Activated CD4-positive, alpha-beta memory T cell treated with anti-CD3 and anti-CD28 coated beads for 36 hours (primary cell): ENCODE measurements around the gene DNAJB2. TPM values are rescaled to one million over a fixed set of nuclear protein-coding genes. Genes with fewer than 3 reads are reported as not detected.
"Not testable (repeated sequence)": the region's sequence is repeated elsewhere in the genome, so short reads cannot be mapped to it uniquely, and the experiment has no call there.

ENCODE experiments used
- CTCF ChIA-PET: fragments of 350-600 bp; sonication (Branson Sonifier 250); formaldehyde crosslinking; loops from one replicate; lab custom pipeline; 2021; ENCODE audit warnings: antibody characterized with exemption, inconsistent platforms; lab: Charles Lee
- POLR2A ChIA-PET: fragments of 350-600 bp; sonication (Branson Sonifier 250); formaldehyde crosslinking; loops from one replicate; lab custom pipeline; 2021; ENCODE audit warnings: antibody characterized with exemption; lab: Charles Lee
- DNase-seq: peaks from one replicate; pipeline ENCODE4 v3.0.0-alpha.2; 2020
- H3K27ac Mint-ChIP-seq: one replicate; pipeline ENCODE4 v1.8.0; 2021; ENCODE audit warnings: mixed read lengths
- H3K27me3 Mint-ChIP-seq: one replicate; pipeline ENCODE4 v1.8.0; 2021; ENCODE audit warnings: mixed read lengths
- H3K36me3 Mint-ChIP-seq: one replicate; pipeline ENCODE4 v1.8.0; 2021; ENCODE audit warnings: mixed read lengths
- H3K4me1 Mint-ChIP-seq: one replicate; pipeline ENCODE4 v1.8.0; 2021; ENCODE audit warnings: low read depth, mixed read lengths
- H3K4me3 Mint-ChIP-seq: one replicate; pipeline ENCODE4 v1.8.0; 2021; ENCODE audit warnings: mild to moderate bottlenecking, mixed read lengths
- H3K9me3 Mint-ChIP-seq: one replicate; pipeline ENCODE4 v1.8.0; 2021; ENCODE audit warnings: mixed read lengths
- intact Hi-C: fragments of 100-400 bp; cut with micrococcal nuclease; formaldehyde crosslinking; loops from one replicate; pipeline ENCODE4 v1.15.1; 2023
- total RNA-seq, 2 experiments: library from RNA; stranded (reverse); gene quantifications; one replicate each; pipeline ENCODE4 v1.2.3, GENCODE V29; 2021

Gene DNAJB2
- total RNA-seq, 2 experiments from 2014 or later: 37.3 to 39.1 TPM

DNA sequence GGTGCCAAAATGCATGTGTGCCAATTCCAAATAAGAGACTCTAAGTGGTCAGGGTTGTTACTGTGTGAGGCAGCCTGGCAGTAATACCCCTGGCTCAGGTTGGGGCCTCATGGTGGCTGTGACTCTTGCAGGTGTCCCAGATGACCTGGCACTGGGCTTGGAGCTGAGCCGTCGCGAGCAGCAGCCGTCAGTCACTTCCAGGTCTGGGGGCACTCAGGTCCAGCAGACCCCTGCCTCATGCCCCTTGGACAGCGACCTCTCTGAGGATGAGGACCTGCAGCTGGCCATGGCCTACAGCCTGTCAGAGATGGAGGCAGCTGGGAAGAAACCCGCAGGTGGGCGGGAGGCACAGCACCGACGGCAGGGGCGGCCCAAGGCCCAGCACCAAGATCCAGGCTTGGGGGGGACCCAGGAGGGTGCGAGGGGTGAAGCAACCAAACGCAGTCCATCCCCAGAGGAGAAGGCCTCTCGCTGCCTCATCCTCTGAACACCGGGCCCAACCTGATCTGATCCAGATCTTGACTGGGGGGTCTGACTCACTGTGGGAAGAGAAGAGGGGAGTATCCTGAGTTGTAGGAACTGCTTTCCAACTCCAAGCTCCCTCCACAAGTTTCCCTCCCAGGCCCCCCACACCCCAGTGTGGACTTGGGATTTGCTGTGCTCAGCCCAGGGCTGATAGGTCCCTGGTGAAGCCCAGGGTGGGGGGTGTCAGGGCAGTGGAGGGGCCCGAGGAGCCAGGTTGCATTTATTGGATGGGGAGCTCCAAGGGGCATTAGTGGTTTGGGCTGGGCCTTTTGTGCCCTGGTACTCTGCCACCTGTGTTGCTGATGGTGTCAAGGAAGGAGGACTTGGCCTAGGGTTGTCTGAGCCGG is 5.6 kb downstream of the DNAJB2 start:
- no peak for DNase-seq
- H3K27ac Mint-ChIP-seq: no peak overlapping the region
- H3K36me3 Mint-ChIP-seq: peaks cover 27% of the 10 kb centered on the region
- H3K4me3 Mint-ChIP-seq: no peak overlapping the region
- POLR2A ChIA-PET: interaction anchor here (4.0 kb wide), 1 partner anchor 10 kb away, joined by 13 read pairs; no protein-coding TSS in a partner anchor
- no peaks in the 10 kb centered on the region for H3K9me3 Mint-ChIP-seq
- no peaks in the 10 kb centered on the region for H3K27me3 Mint-ChIP-seq
- intact Hi-C loops: no loop called here
- CTCF ChIA-PET: interaction anchor here (1.2 to 14.1 kb wide), 2 partner anchors 9 to 14 kb away, joined by 3 to 252 read pairs; no protein-coding TSS in a partner anchor
- H3K4me1 Mint-ChIP-seq: peaks cover 23% of the 10 kb centered on the region

DNA sequence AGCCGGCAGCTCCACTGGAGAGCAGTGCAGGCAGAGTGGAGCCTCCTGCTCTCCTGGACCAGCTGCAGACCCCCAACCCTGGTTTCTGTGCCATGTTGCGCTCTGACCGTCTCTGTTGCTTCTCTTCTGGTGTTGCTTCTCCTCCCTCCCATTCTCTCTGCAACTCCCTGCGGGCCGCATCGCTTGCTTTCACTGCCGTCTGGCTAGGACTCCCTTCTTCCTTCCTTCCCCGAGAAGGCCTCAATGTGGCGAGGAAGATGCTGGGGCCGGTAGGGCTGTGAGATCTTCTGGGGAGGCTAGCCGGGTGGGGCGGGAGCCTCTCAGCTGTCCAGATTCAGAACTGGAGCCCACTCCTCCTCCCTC is 6.2 kb downstream of the DNAJB2 start:
- H3K4me3 Mint-ChIP-seq: no peak overlapping the region
- intact Hi-C loops: no loop called here
- ChIA-PET POLR2A (interaction anchor here (4.0 kb wide), 1 partner anchor 9 kb away, joined by 13 read pairs; no protein-coding TSS in a partner anchor), CTCF (interaction anchor here (14.1 kb wide), 1 partner anchor 8 kb away, joined by 252 read pairs; no protein-coding TSS in a partner anchor)
- H3K9me3 Mint-ChIP-seq: no peaks in the 10 kb centered on the region
- H3K4me1 Mint-ChIP-seq: peaks cover 17% of the 10 kb centered on the region
- no peak overlapping the region for H3K27ac Mint-ChIP-seq
- H3K27me3 Mint-ChIP-seq: no peaks in the 10 kb centered on the region
- H3K36me3 Mint-ChIP-seq: peaks cover 27% of the 10 kb centered on the region
- no peak for DNase-seq

- Mint-ChIP-seq H3K9me3 (no peaks in the 10 kb centered on the region), H3K27ac (no peak overlapping the region), H3K4me1 (peaks cover 11% of the 10 kb centered on the region), H3K27me3 (no peaks in the 10 kb centered on the region), H3K4me3 (no peak overlapping the region), H3K36me3 (peaks cover 25% of the 10 kb centered on the region)
- no peak for DNase-seq
- intact Hi-C loops: no loop called here
- ChIA-PET POLR2A (interaction anchor here (4.0 kb wide), 1 partner anchor 8 kb away, joined by 13 read pairs; no protein-coding TSS in a partner anchor), CTCF (interaction anchor here (14.1 kb wide), 1 partner anchor 7 kb away, joined by 252 read pairs; no protein-coding TSS in a partner anchor)
Measured at GRCh38 chr2:219285894-219286425, 6.8 kb downstream of the DNAJB2 start.

DNA sequence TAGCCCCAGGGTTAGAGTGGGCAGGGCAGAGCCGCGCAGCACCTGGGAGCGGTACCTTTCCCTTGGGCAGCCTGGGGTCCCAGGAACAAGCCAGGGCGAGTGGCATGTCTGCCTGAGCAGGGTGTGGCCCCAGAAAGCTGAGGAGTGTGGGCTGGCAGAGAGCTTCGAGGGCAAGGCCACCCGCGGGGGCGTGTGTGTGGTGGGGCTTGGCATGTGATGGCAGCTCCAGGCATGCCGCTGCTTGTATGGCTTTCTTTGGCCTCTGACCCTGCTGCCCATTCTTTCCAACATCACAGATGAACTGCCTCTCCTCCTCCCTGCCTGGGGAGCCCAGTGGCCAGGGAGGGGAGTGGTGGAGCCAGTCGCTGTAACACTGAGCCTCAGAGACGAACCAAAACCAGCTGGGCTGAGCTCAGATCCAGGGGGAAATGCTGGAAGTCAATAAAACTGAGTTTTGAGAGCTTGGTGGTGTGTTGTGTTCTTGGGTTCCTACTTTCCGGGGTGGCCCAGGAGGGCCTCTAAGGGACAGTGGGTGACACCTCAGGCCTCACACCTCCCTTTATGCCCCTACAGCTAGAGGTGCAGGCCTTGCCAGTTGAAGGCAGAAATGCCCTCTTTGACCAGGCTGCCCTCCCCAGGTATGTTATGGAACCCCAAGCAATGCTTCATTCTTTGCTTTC is 7.4 kb downstream of the DNAJB2 start:
- POLR2A ChIA-PET: interaction anchor here (4.0 kb wide), 1 partner anchor 8 kb away, joined by 13 read pairs; no protein-coding TSS in a partner anchor

GRCh38 chr2:219287116-219287440 is 7.9 kb downstream of the DNAJB2 start:
- H3K27ac Mint-ChIP-seq, H3K4me3 Mint-ChIP-seq, H3K4me1 Mint-ChIP-seq, POLR2A ChIA-PET, intact Hi-C loops, DNase-seq, H3K27me3 Mint-ChIP-seq, H3K9me3 Mint-ChIP-seq: not testable (repeated sequence)
- H3K36me3 Mint-ChIP-seq: peaks cover 18% of the 10 kb centered on the region
- CTCF ChIA-PET: interaction anchor here (0.7 to 14.1 kb wide), 3 partner anchors 6 to 295 kb away, joined by 3 to 252 read pairs (median 4); no protein-coding TSS in a partner anchor

More for the DNA sequence above, 7.4 kb downstream of the DNAJB2 start:
- peaks cover 4% of the 10 kb centered on the region for H3K4me1 Mint-ChIP-seq
- H3K9me3 Mint-ChIP-seq: no peaks in the 10 kb centered on the region
- no peak overlapping the region for H3K4me3 Mint-ChIP-seq
- DNase-seq: no peak
- H3K36me3 Mint-ChIP-seq: peaks cover 19% of the 10 kb centered on the region
- H3K27me3 Mint-ChIP-seq: no peaks in the 10 kb centered on the region
- intact Hi-C loops: no loop called here
- H3K27ac Mint-ChIP-seq: no peak overlapping the region
- CTCF ChIA-PET: interaction anchor here (0.7 to 14.1 kb wide), 3 partner anchors 7 to 295 kb away, joined by 3 to 252 read pairs (median 4); no protein-coding TSS in a partner anchor

GRCh38 chr2:219287580-219288265 is 8.6 kb downstream of the DNAJB2 start:
- H3K27ac Mint-ChIP-seq: peak overlapping the region; percentile 3
- peaks cover 14% of the 10 kb centered on the region for H3K36me3 Mint-ChIP-seq
- CTCF ChIA-PET: interaction anchor here (1.0 kb wide), 1 partner anchor 215 kb away, joined by 4 read pairs; no protein-coding TSS in a partner anchor
- H3K4me3 Mint-ChIP-seq: no peak overlapping the region
- H3K4me1 Mint-ChIP-seq: peaks cover 4% of the 10 kb centered on the region
- DNase-seq: no peak
- POLR2A ChIA-PET: no interaction called here
- no peaks in the 10 kb centered on the region for H3K27me3 Mint-ChIP-seq
- no peaks in the 10 kb centered on the region for H3K9me3 Mint-ChIP-seq
- intact Hi-C loops: no loop called here

DNA sequence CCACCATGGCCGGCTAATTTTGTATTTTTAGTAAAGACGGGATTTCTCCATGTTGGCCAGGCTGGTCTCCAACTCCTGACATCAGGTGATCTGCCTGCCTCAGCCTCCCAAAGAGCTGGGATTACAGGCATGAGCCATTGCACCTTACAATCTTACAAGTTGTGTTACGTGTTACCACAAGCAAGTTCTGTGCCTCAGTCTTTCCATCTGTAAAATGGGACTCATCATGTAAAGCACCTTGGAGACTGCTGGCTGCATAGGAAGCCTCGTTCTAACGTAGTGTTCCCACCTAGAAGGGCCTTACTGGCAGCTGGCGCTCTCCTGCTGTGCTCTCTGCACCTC is 10.0 kb downstream of the DNAJB2 start:
- intact Hi-C loops: no loop called here
- H3K27me3 Mint-ChIP-seq: no peaks in the 10 kb centered on the region
- ChIA-PET CTCF (interaction anchor here (0.6 kb wide), 1 partner anchor 59 kb away, joined by 3 read pairs; the partner anchor contains the start of gene ANKZF1), POLR2A (no interaction called here)
- no peak overlapping the region for H3K4me3 Mint-ChIP-seq
- no peak overlapping the region for H3K27ac Mint-ChIP-seq
- peaks cover under 1% of the 10 kb centered on the region for H3K4me1 Mint-ChIP-seq
- H3K9me3 Mint-ChIP-seq: no peaks in the 10 kb centered on the region
- peaks cover 3% of the 10 kb centered on the region for H3K36me3 Mint-ChIP-seq
- no peak for DNase-seq

- Mint-ChIP-seq H3K4me3 (no peak overlapping the region), H3K27me3 (no peaks in the 10 kb centered on the region), H3K27ac (no peak overlapping the region), H3K36me3 (peaks cover 3% of the 10 kb centered on the region), H3K9me3 (no peaks in the 10 kb centered on the region), H3K4me1 (peaks cover 3% of the 10 kb centered on the region)
- ChIA-PET CTCF (interaction anchor here (0.6 to 7.0 kb wide), 4 partner anchors 10 to 60 kb away, joined by 3 to 252 read pairs (median 46); partner anchors contain the start of genes ANKZF1, ATG9A, DNAJB2 and TUBA4A), POLR2A (interaction anchor here (0.6 kb wide), 1 partner anchor 113 kb away, joined by 3 read pairs; the partner anchor contains the start of gene CNPPD1)
- intact Hi-C loops: no loop called here
- no peak for DNase-seq
Measured at GRCh38 chr2:219289537-219290361, 10.6 kb downstream of the DNAJB2 start.

DNA sequence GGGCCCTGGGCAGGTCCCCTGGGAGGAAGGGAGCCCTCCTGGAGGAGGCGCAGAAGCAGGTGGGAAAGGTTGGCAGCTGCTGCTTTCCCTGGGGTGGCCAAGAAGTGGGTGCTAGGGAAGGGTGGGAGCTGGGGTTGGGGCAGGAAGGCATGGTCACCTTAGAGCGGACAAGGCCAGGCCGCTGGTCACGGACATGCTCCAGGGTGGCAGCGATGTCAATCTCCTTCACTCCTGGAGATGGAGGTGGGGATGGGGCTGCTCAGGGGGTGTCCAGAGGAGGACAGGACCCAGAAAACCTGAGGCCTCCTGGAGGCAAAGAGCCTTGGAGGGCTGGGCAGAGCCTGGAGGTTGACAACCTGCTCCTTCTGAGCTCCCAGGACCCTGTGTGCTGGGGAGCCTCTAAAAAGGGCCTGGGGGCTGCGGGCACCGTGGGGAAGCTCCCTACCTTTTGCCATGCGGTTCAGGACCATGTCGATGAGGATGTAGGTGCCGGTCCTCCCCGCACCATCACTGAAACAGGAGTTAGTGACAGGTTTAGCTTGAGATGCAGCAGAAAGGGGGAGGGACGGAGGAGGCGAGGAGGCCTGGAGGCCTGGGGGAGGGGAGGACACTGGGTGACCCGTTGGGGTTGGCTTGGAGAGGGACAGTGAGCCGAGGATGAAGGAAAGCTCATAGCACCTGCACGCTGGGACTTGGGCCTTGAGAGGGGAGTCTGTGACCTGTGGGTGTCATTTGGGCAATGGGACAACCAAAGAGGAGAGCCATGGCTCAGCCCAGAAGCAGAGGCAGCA is 11.4 kb downstream of the DNAJB2 start:
- POLR2A ChIA-PET: interaction anchor here (0.6 kb wide), 1 partner anchor 114 kb away, joined by 3 read pairs; the partner anchor contains the start of gene CNPPD1
- Mint-ChIP-seq H3K27ac (no peak overlapping the region), H3K9me3 (no peaks in the 10 kb centered on the region), H3K36me3 (peaks cover 3% of the 10 kb centered on the region), H3K27me3 (no peaks in the 10 kb centered on the region), H3K4me3 (no peak overlapping the region), H3K4me1 (peaks cover 9% of the 10 kb centered on the region)
- intact Hi-C loops: no loop called here
- CTCF ChIA-PET: interaction anchor here (2.1 to 7.0 kb wide), 3 partner anchors 10 to 61 kb away, joined by 6 to 252 read pairs (median 87); partner anchors contain the start of genes ANKZF1, ATG9A, DNAJB2 and TUBA4A
- DNase-seq: no peak

GRCh38 chr2:219291394-219291793 is 12.2 kb downstream of the DNAJB2 start:
- intact Hi-C loops: no loop called here
- Mint-ChIP-seq H3K27me3 (no peaks in the 10 kb centered on the region), H3K36me3 (no peaks in the 10 kb centered on the region), H3K9me3 (no peaks in the 10 kb centered on the region), H3K27ac (no peak overlapping the region), H3K4me1 (peaks cover 11% of the 10 kb centered on the region), H3K4me3 (no peak overlapping the region)
- ChIA-PET POLR2A (no interaction called here), CTCF (interaction anchor here (1.1 to 7.0 kb wide), 4 partner anchors 11 to 132 kb away, joined by 5 to 252 read pairs (median 46); partner anchors contain the start of genes ANKZF1, ATG9A, DNAJB2 and TUBA4A)
- DNase-seq: no peak
